GM19099 (cell line): ENCODE measurements around the gene SLC15A1.

ENCODE experiments used
- POLR2A ChIP-seq: IDR thresholded peaks from 3 replicates; pipeline ENCODE4 v1.6.1; 2011; ENCODE audit warnings: low read depth; ENCODE audit not compliant: insufficient read length; ENCODE audit errors: extremely low read depth

SLC15A1 gene

DNA sequence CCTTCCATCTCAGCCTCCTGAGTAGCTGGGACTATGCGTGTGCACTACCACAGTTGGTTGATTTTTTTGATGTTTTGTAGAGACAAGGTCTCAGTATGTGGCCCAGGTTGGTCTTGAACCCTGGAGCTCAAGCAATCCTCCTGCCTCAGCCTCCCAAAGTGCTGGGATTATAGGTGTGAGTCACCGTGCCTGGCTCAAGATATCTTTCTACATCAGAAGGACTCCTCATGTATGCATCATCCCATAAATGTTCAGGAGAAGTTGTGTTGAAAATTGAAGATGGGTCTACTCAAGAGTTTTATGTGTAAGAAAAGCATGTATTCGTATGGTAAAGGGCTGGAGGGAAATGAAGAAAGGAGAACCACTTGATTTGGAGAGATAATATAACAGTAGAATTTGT lies 103.8 kb downstream of the SLC15A1 start:
- TF ChIP-seq POLR2A = no peak

GRCh38 chr13:98648141-98648540 lies 104.3 kb downstream of the SLC15A1 start:
- no peak for TF ChIP-seq POLR2A

- TF ChIP-seq POLR2A = no peak
These were observed 105.4 kb downstream of the SLC15A1 start for GRCh38 chr13:98647121-98647520.

GRCh38 chr13:98643479-98643878 lies 109.0 kb downstream of the SLC15A1 start:
- TF ChIP-seq POLR2A = no peak

DNA sequence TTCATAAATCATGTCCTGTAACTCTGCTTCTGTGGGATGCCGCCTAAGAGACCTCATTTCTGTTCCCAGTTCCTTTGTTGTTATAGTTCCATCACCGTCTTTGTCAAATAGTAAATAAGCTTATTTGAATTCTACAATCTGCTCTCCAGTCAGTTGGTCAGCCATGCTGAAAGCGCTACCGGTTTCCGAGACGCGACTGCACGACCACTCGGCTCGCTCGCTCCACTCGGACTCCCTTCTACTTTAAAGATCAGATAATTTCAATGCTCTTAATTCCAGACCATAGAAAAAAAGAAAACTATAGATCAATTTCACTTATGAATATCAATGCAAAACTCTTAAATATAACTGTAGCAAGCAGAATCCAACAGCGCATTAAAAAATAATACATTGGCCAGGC lies 111.4 kb downstream of the SLC15A1 start:
- no peak for TF ChIP-seq POLR2A
